GM19328 (cell line): ENCODE measurements around the gene KCNK15.

ENCODE experiments used
- ATAC-seq: cut with Tn5 transposase; IDR thresholded peaks from one replicate; pipeline ENCODE4 v1.9.1; 2021; ENCODE audit warnings: mild to moderate bottlenecking, moderate library complexity; ENCODE audit not compliant: unreplicated experiment

Gene KCNK15

DNA sequence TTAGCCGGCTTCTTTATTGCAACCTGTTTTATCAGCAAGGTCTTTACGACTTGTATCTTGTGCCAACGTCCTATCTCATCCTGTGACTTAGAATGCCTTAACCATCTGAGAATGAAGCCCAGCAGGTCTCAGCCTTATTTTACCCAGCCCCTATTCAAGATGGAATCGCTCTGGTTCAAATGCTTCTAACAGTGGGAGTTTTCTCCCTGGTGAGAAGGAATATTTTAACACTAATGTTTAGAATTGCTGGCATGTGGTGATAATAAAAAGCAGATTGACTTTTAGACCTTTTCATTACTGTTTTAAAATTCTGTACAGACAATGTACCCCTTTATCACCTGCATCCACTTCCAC is 9.9 kb upstream of the KCNK15 start:
- no peak for ATAC-seq

DNA sequence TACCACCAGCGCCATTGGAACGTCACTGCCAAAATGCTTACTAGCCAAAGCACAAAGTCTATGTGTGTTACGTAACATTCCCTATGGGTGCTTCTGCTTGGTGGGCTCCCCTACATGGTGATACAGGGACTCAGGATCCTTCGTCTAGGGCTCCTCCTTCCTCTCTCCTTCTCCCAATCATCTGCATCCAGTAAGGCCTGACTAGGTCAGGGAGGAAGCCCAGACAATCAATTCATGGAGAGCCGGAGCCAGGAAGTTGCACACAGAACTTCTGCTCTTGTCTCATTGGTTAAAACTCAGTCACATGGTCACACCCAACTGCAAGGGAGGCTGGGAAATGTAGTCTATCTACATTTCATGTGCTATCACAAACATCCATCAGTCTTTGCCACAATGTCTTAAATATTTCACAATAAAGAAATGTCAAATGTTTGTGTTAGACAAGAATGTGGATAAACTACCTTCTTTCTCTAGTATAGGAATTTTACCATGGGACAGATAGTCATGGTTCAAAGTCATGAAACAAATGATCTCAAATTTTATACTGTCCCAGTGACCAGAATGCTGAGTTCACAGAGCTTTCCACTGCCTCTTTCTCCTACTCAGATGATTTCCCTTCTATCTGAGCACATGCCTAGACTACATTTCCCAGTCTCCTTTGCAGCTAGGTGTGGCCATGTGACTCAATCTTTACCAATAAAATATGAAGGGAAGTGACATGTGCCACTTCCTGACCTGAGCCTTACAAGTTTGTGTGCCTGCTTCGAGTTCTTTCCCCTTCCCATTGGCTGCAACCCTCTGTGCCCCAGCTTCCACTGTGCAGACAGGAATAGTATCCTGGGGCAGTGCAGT is 9.3 kb upstream of the KCNK15 start:
- ATAC-seq = no peak

DNA sequence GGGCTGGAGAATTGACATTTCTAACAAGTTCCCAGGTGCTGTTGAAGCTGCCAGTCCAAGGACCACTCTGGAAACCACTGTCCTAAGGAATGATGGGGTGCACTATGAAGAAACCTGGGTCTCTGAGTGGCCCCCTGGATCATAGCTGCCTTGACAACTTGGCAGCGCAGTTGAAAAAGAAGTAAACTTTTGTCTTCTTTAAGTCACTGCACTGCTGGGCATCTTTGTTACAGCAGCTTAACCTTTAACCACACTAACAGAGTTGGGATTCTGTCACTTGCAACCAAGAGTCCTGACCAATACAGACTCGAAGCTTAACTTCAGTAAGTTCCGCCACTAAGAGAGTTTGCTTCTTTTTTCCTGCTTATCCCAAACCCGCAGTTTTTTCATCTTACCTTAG is 8.5 kb upstream of the KCNK15 start:
- no peak for ATAC-seq

DNA sequence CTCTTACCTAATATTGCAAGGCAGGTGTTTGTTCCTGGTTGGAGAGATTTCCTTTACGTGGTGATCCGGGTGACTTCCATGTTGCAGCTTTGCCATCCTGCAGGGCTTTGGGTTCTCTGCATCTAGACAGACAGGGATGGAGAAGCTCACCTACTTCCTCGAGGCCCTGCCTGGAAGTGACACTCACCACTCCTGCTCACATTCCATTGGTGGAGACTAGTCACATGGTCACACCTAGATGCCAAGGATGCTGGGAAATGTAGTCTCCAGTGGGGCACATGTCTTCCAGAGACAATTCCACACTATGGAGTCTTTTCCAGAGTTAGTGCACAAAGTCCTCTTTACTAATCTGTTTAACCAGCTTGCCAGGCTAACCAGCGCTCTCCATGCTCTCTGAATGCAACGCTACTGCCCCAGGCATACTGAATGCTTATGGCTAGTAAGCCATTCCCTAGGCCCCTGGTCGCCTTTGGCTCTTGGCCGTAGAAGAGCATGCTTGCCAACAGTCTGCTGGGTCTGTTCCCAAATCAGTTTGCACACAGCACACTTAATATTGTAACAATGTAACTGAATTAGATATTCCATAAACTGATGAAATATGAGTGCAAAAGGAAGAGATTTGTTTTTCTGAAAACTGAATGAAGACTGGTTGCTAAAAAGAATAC is 6.7 kb upstream of the KCNK15 start:
- ATAC-seq = no peak

DNA sequence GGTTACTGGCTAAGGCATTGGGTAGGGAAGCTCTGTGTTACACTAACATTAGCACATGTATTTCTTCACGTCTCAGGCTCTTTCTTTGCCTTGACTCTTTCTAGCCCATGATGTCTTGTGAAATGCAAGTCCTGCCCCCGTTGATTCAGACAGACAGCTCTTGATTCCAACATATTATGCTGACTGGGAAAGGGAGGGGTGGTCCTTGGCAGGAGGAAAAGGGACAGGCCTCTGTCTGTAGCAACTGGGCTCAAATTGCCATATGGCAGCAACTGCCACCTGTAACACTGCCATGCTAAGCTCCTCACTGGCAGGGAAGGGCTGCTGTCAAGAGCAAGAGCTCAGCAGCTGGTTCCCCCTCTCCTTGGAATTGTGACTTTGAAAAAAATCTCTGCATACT is 5.7 kb upstream of the KCNK15 start:
- ATAC-seq = no peak

DNA sequence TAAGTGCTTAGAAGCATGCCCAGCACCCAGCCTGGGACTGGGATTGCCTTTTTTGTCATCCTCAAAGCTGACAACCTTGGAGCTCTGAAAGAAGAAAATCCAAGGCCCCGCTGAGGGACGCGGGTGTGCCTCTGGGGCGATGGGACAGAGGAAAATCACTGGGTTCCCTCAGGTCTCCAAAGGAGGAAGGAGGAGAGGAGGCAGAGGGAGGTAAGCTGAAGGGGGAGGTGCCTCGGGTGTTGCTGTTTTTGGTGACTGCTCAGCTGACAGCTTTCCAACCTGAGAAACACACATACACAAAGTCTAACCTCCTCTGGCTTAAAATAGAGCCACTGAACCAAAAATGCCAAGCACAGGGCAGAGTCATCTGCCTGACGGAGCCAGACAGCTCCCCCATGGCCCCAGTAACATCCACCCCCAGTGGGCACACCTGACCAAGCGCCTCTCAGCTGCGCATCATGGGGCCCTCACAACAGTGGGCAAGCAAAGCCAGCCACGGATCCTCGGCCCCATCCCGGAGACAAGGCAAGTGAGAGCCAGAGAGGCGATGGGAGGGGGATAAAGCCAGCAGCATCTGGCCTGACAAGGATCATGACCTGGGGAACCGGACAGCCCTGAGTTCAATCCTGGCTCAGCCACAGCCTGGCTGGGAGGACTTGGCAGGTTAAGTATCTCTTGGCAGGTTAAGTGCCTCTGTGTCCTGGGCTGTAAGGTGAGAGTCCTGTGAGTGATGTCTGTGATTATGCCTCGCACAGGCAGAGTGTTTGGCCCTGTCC is 3.2 kb upstream of the KCNK15 start:
- no peak for ATAC-seq

DNA sequence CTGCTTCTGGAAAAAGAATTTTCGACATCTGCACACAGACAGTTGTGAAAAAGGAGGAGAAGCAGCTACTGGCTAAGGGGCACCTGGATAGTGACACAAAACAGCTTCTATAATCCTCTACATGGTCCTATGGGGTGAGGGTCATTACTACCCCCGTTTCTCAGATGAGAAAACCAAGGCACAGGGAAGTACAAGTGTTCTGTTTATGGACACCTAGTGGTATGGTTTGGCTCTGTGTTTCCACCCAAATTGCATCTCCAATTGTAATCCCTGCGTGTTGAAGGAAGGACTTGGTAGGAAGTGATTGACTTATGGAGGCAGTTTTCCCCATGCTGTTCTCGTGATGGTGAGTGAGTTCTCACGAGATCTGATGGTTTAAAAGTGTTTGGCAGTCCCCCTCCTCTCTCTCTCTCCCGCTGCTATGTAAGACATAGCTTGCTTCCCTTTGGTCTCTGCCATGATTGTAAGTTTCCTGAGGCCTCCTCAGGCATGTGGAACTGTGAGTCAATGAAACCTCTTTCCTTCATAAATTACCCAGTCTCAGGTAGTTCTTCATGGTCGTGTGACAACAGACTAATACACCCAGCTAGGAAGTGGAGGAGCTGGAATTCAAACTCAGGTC is 2.5 kb upstream of the KCNK15 start:
- ATAC-seq = no peak

DNA sequence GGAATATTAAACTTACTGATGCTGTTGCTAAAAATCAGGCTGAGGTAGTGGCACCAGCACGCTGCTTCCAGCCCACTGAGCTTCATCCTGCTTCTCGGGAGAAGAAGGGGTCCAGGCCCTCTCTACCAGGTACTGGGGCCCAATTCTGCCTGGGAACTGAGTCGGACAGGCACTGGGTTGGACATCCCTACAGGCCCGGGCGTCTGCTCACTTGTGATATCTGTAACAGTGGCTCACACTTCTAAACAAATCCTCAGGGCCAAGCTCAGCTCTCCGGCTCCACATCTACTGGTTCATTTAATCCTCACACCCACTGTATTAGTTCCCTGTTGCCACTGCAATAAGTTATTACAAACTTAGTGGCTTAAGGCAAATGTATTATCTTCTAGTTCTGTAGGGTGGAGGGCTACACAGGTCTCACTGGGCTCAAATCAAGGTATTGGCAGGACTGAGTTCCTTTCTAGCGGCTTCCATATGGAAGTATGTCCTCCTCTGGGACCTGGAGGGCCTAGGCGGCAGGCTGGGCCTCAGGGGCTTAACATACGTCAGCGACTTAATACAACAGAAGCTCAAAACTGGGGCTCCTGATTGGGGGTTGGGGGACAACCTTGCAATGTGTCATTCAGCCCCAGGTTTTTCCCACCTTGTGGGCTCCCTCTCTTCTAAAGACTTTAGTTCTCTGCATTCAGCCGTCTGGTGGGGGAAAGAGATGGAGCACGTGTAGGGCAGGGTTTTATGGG is 1.6 kb upstream of the KCNK15 start:
- no peak for ATAC-seq

DNA sequence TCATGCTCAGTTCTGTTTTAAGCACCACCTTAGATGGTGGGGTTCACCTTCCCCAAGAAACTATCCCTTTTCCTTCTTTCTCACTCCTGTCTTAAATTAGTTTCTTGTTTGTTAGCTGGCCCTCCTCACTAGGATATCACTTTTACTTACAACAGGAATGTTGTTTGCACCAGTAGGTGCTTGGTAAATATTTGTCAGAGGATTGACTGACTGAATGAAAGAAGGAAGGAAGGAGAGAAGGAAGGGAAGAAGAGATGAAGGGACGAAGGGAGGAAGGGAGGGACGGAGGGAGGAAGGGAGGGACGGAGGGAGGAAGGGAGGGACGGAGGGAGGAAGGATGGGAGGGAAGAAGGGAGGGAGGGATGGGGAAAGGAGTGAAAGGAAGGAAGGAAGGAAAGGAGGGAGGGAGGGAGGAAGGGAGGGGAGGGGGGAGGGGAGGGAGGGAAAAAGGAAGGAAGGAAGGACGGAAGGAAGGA is 505 bp upstream of the KCNK15 start:
- ATAC-seq = no peak

DNA sequence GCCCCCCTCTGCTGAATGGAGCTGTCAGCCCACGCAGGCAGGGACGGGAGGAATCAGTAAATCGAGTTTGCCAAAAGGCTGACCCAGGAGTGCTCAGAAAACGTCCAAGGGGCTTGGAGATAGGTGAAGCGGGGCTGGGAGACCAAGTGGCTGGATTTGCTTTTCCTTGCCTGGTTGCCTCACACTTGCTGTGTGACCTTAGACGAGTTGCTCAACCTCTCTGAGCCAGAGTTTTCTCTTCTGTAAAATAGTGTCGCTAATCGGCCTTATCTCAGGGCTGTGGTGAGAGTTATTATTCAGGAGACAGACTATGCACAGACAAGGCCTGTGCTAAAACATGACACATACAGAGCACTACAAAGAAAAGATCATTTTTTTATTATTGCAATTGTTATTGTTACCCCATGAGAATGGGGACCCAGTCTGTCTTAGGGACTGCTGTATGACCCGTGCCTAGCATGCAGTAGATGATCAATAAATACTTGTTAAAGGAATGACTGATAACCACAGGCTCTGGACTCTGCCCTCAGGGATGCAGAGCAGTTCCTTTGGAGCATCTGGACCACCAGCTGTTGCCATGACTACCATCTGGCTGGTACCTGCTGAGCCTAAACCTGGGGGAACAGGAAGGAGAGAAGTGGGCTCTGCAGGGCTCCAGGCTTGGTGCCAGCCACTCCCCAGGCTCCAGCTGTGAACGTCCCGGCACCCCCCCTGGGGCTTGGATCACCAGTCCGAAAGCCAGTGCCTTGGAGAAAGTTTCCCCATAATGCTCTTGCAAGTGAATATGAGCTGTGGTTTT is 901 bp downstream of the KCNK15 start:
- no peak for ATAC-seq

DNA sequence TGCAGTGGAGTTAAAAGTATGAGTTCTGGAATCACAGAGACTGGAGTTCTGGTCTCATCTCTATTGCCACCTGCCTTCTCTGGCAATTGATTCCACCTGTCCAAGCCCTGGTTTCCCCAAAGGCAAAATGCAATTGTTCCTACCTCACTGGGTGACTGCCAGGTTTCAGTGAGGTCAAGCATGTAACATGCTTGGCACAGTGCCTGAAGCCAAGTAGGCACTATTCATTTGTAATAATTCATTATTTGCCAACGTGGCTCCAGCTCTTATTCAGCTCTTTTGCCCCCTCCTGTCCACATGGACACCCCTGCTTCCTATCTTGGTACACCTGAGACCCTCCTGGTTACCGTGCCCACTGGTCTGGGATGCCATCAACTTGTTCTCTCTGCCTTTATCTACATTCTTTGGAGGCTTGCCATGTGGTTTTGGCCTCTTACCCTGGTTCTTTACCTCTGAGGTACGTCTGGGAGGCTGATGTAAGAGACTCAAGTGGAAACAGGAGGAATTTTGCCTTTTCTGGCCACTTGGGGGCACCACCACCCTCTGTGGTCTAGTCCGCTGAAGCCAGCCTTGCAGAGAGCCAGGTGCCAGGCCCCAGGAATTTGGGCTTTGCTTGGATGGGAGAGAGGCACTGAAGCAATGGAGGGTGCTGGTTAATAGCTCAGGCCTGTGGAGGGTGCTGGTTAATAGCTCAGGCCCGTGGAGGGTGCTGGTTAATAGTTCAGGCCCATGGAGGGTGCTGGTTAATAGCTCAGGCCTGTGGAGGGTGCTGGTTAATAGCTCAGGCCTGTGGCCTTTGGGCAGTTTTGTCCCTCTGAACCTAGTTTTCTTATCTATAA is 1.7 kb downstream of the KCNK15 start:
- ATAC-seq = no peak

DNA sequence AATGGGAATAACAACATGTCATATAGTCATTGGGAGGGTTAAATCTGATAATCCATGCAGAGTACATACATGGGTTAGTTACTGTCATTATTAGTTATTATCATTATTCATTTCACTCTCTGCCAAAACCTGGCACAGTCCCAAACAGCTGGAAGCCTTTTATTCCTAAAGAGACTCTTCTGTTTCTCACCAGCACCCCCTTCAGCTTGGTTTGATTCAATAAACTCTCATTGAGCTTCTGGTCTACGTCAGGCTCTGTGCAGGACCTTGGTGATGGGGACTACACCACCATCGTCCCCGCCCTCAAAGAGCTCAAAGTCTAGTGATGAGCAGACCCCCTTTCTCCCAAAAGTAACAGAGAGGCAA is 2.3 kb downstream of the KCNK15 start:
- no peak for ATAC-seq

DNA sequence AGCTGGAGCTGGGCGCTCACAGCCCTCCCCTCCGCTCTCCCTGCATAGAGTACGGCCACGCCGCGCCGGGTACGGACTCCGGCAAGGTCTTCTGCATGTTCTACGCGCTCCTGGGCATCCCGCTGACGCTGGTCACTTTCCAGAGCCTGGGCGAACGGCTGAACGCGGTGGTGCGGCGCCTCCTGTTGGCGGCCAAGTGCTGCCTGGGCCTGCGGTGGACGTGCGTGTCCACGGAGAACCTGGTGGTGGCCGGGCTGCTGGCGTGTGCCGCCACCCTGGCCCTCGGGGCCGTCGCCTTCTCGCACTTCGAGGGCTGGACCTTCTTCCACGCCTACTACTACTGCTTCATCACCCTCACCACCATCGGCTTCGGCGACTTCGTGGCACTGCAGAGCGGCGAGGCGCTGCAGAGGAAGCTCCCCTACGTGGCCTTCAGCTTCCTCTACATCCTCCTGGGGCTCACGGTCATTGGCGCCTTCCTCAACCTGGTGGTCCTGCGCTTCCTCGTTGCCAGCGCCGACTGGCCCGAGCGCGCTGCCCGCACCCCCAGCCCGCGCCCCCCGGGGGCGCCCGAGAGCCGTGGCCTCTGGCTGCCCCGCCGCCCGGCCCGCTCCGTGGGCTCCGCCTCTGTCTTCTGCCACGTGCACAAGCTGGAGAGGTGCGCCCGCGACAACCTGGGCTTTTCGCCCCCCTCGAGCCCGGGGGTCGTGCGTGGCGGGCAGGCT is 4.6 kb downstream of the KCNK15 start:
- no peak for ATAC-seq

DNA sequence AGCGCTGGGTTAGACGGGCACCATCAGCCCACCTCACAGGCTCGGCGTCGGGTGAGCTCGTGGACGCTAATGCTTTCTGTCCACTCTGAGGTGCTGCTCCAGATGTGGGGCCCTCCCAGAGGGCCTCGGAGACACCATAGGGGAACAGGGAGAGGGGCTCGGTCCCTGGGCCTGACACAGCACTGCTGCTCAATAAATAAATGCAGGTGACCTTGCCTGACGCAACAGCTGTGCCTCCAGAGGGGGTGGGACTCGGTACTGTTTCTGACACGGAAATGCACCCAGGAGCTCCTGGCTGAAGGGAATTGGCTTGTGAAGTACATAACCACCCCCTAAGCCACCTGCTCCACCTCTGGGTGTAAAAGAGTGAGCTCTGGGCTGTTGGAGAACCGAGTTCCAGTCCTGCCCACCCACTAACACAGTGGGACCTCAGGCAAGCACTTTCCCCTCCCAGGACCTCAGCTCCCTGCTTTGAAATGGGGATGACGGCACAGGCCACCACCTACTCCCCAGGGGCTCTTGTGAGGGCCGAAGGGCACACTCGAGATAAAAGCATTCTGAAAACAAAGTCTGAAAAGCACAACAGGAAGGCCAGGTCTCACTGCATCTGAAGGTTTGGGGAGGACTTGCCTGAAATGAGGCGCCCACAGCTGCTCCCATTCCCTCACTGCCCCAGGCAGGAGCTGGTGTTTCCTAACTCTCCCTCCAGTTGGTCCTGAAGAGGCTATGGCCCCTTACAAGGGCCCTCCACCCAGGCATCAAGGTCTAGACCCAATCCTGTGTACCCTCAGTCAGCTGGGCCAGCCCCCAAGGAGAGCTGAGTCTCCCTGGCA is 6.7 kb downstream of the KCNK15 start:
- no peak for ATAC-seq

DNA sequence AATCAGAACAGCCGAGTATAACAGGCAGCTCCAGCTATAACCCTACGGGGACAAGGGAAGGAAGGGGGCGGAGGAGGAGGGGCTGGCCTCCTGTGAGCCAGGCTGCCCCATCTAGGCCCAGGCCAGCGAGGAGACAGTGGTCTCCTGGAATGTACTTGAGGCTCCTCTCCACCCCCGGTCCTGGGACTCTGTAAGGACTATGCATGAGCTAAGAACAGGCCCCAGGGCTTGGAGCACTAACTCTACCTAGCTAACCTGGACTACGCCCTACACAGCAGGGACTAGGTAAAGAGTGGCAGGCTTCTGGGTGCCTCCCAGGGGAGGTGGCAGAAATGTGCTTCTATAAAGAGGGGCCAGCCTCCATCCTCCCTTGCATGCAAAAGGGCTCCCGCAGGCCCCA is 8.9 kb downstream of the KCNK15 start:
- ATAC-seq = no peak

DNA sequence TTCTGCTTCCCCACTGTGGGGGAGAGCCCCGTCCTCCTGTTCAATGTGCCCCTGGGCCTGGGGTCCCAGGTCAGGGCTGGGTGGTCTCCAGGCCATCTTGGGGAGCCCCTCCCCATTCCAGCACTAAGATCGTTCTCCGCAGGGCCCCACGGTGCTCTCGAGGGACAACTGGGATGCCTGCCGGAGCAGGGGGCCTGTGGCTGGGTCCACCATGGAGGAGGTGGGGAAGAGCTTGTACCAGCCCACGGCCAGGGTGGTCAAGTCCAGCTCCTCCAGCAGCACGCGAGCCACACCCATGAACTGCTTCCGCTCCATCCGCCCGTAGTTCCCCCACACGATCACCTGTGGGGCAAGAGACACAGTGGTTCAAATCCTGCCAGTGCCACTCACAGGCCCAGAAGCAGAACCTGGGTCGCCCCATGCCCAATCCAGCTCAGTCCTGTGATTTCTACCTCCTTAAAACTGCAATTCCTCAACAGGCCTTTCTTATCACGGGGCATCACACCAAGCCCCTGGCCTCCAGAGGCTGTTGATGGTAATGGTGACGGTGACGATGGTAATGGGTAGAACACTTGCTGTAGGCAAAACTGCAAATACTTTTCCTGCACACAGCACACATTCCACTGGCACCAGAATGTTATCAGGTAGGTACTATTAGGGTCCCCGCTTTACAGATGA is 10.5 kb downstream of the KCNK15 start:
- ATAC-seq = no peak

DNA sequence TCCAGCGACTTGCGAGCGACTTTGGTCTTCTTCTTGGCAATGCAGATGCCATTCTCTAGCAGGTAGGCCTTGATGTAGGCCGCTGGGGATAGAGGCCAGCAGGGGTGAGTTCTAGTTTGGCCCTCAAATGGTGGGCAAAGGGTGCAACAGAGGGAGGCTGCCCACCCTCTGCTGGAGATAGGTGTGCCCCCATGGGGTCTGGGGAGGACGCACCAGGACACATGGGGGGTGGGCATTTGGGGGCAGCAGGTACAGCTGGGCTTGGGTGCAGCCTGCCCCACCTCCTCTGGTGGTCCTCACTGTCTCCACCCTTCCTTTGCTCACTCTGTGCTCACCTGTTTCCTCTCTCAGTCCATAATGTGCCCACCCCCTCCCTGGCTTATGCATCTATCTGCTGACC is 11.3 kb downstream of the KCNK15 start:
- ATAC-seq = no peak
